Measurements from ENCODE around the gene ERRFI1. TPM values are rescaled to one million over a fixed set of nuclear protein-coding genes. Genes with fewer than 3 reads are reported as not detected.
"Not testable (repeated sequence)": the region's sequence is repeated elsewhere in the genome, so short reads cannot be mapped to it uniquely, and the experiment has no call there.

Gene ERRFI1
- total RNA-seq, 1 experiment from 2014 or later, result 42.6 TPM

DNA sequence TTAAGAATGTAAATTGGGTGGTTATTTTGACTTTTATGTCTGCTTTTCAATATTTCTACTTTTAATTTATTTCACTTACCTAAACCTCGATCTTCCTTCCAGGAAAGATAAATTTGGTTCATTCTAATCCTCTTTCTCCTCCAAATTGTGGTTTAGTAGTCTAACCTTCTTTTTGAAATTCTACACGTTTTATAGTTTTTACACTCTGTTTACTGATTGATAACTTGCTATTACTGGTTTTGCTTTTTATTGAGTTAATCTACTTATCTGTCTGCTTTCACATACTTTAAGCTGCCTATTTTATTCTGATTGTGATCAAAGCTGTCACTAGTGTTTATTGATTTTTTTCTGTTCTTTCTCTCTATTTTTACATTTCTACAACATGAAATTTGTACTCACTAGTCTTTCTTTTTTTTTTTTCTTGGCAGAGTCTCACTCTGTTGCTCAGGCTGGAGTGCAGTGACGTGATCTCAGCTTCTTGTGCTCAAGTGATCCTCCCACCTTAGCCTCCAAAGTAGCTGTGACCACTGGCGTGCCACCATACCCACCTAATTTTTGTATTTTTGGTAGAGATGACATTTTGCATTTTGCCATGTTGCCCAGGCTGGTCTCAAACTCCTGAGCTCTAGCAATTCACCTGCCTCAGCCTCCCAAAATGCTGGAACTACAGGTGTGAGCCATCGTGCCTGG, 27.9 kb upstream of the ERRFI1 start:
- no peak for DNase-seq
- no peak overlapping the region for H3K4me3 ChIP-seq (ENCODE audit: insufficient read depth, low read depth, low read length)
- H3K36me3 ChIP-seq (replicated peaks; ENCODE audit: control insufficient read depth, insufficient read depth, low read length), result no peaks in the 10 kb centered on the region
- H3K27me3 ChIP-seq (ENCODE audit: control insufficient read depth, insufficient read depth, low read length), result no peaks in the 10 kb centered on the region

DNA sequence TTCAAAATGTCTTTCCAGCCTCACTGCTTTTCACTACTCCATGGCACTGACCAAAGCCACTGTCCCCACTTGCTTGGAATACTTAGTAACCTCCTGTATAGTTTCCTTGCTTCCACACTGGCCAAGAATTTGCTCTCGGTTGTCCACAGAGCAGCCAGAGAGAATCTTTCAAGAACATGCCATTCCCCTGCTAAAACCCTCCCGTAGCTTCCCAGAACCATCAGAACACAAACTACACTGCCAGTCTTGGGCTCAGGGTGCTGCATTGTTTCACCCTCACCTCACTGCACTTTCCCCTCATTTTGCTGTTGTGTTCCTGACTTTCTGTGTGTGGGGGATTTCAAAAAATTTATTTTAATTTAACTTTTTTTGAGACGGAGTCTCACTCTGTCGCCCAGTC, 25.5 kb upstream of the ERRFI1 start:
- no peak for DNase-seq
- H3K27me3 ChIP-seq (ENCODE audit: control insufficient read depth, insufficient read depth, low read length), result no peaks in the 10 kb centered on the region
- no peaks in the 10 kb centered on the region for H3K36me3 ChIP-seq (replicated peaks; ENCODE audit: control insufficient read depth, insufficient read depth, low read length)
- no peak overlapping the region for H3K4me3 ChIP-seq (ENCODE audit: insufficient read depth, low read depth, low read length)

- not testable (repeated sequence) for H3K4me3 ChIP-seq (ENCODE audit: insufficient read depth, low read depth, low read length); H3K27me3 ChIP-seq (ENCODE audit: control insufficient read depth, insufficient read depth, low read length); DNase-seq; H3K36me3 ChIP-seq (replicated peaks; ENCODE audit: control insufficient read depth, insufficient read depth, low read length)
These were observed 23.1 kb upstream of the ERRFI1 start for GRCh38 chr1:8049229-8049628.

- H3K36me3 ChIP-seq (replicated peaks; ENCODE audit: control insufficient read depth, insufficient read depth, low read length), result no peaks in the 10 kb centered on the region
- no peak for DNase-seq
- H3K27me3 ChIP-seq (ENCODE audit: control insufficient read depth, insufficient read depth, low read length), result no peaks in the 10 kb centered on the region
- no peak overlapping the region for H3K4me3 ChIP-seq (ENCODE audit: insufficient read depth, low read depth, low read length)
These were observed 21.8 kb upstream of the ERRFI1 start for GRCh38 chr1:8047686-8048445.

- Histone ChIP-seq H3K27me3 (ENCODE audit: control insufficient read depth, insufficient read depth, low read length) (no peaks in the 10 kb centered on the region), H3K4me3 (ENCODE audit: insufficient read depth, low read depth, low read length) (no peak overlapping the region), H3K36me3 (replicated peaks; ENCODE audit: control insufficient read depth, insufficient read depth, low read length) (no peaks in the 10 kb centered on the region)
- no peak for DNase-seq
These were observed 21.0 kb upstream of the ERRFI1 start for GRCh38 chr1:8047112-8047511.

DNA sequence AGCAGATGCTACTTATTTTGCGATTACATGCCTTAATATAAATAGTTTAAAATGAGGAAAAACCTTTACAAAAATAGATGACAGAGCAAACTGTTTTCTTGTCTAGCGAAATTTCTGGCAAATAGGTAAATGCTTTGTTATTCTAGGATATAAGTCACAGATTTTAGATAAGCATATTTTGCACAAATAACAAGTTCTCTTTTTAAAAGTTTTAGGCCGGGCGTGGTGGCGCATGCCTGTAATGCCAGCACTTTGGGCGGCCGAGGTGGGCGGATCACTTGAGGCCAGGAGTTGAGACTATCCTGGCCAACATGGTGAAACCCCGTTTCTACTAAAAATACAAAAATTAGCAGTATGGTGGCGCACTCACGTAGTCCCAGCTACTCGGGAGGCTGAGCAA, 20.3 kb upstream of the ERRFI1 start:
- Histone ChIP-seq H3K27me3 (ENCODE audit: control insufficient read depth, insufficient read depth, low read length) (no peaks in the 10 kb centered on the region), H3K4me3 (ENCODE audit: insufficient read depth, low read depth, low read length) (no peak overlapping the region), H3K36me3 (replicated peaks; ENCODE audit: control insufficient read depth, insufficient read depth, low read length) (no peaks in the 10 kb centered on the region)
- no peak for DNase-seq

- DNase-seq, result no peak
- H3K27me3 ChIP-seq (ENCODE audit: control insufficient read depth, insufficient read depth, low read length), result no peaks in the 10 kb centered on the region
- H3K4me3 ChIP-seq (ENCODE audit: insufficient read depth, low read depth, low read length), result no peak overlapping the region
- H3K36me3 ChIP-seq (replicated peaks; ENCODE audit: control insufficient read depth, insufficient read depth, low read length), result no peaks in the 10 kb centered on the region
These were observed 17.5 kb upstream of the ERRFI1 start for GRCh38 chr1:8043621-8044020.

DNA sequence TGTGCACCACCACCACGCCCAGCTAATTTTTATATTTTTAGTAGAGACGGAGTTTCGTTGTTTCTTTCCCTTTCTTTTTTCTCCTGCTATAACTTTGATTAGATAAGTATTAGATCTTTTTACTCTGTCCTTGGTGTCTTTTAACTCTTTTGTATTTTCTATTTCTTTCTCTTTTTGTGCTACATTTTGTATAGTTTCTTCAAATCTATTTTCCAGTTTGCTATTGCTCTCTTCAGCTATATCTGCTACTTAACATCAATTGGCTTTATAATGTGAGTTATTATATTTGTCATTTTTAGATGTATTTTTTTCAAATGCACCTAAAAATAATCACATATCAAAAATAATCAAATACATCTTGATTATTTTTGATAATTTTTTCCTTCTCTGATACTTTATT, 16.0 kb upstream of the ERRFI1 start:
- DNase-seq, result no peak
- H3K4me3 ChIP-seq (ENCODE audit: insufficient read depth, low read depth, low read length), result no peak overlapping the region

DNA sequence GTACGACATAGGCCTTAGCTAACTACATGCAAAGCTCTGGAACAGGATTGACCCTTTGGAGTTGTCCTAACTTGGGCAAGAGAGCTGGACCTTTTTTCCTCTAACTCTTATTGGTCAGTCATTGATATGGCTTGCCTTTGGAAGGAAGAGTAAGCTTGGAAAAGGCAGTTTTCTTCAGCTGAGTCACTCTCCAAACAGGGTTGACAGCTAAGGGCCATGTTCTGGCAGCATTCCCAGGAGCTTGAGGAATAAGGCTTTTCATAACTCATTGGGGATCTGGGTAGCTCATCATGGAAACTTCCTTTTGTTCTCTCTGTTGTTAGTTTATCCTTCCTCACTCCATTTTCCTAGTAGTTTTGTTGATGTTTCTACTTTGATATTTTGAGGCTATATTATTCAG, 14.5 kb upstream of the ERRFI1 start:
- DNase-seq, result no peak
- Histone ChIP-seq H3K36me3 (replicated peaks; ENCODE audit: control insufficient read depth, insufficient read depth, low read length) (no peaks in the 10 kb centered on the region), H3K4me3 (ENCODE audit: insufficient read depth, low read depth, low read length) (no peak overlapping the region), H3K27me3 (ENCODE audit: control insufficient read depth, insufficient read depth, low read length) (no peaks in the 10 kb centered on the region)

More for the DNA sequence above, 16.0 kb upstream of the ERRFI1 start:
- Histone ChIP-seq H3K36me3 (replicated peaks; ENCODE audit: control insufficient read depth, insufficient read depth, low read length) (no peaks in the 10 kb centered on the region), H3K27me3 (ENCODE audit: control insufficient read depth, insufficient read depth, low read length) (no peaks in the 10 kb centered on the region)

GRCh38 chr1:8039071-8039470, 13.0 kb upstream of the ERRFI1 start:
- Histone ChIP-seq H3K36me3 (replicated peaks; ENCODE audit: control insufficient read depth, insufficient read depth, low read length) (no peaks in the 10 kb centered on the region), H3K4me3 (ENCODE audit: insufficient read depth, low read depth, low read length) (no peak overlapping the region), H3K27me3 (ENCODE audit: control insufficient read depth, insufficient read depth, low read length) (no peaks in the 10 kb centered on the region)
- DNase-seq, result no peak

GRCh38 chr1:8035289-8035688, 9.2 kb upstream of the ERRFI1 start:
- Histone ChIP-seq H3K27me3 (ENCODE audit: control insufficient read depth, insufficient read depth, low read length) (no peaks in the 10 kb centered on the region), H3K4me3 (ENCODE audit: insufficient read depth, low read depth, low read length) (no peak overlapping the region), H3K36me3 (replicated peaks; ENCODE audit: control insufficient read depth, insufficient read depth, low read length) (no peaks in the 10 kb centered on the region)
- no peak for DNase-seq

- Histone ChIP-seq H3K36me3 (replicated peaks; ENCODE audit: control insufficient read depth, insufficient read depth, low read length) (no peaks in the 10 kb centered on the region), H3K4me3 (ENCODE audit: insufficient read depth, low read depth, low read length) (no peak overlapping the region), H3K27me3 (ENCODE audit: control insufficient read depth, insufficient read depth, low read length) (no peaks in the 10 kb centered on the region)
- no peak for DNase-seq
These were observed 7.2 kb upstream of the ERRFI1 start for GRCh38 chr1:8033322-8033721.

GRCh38 chr1:8032366-8032910, 6.3 kb upstream of the ERRFI1 start:
- Histone ChIP-seq H3K4me3 (ENCODE audit: insufficient read depth, low read depth, low read length) (no peak overlapping the region), H3K36me3 (replicated peaks; ENCODE audit: control insufficient read depth, insufficient read depth, low read length) (no peaks in the 10 kb centered on the region), H3K27me3 (ENCODE audit: control insufficient read depth, insufficient read depth, low read length) (no peaks in the 10 kb centered on the region)
- no peak for DNase-seq

DNA sequence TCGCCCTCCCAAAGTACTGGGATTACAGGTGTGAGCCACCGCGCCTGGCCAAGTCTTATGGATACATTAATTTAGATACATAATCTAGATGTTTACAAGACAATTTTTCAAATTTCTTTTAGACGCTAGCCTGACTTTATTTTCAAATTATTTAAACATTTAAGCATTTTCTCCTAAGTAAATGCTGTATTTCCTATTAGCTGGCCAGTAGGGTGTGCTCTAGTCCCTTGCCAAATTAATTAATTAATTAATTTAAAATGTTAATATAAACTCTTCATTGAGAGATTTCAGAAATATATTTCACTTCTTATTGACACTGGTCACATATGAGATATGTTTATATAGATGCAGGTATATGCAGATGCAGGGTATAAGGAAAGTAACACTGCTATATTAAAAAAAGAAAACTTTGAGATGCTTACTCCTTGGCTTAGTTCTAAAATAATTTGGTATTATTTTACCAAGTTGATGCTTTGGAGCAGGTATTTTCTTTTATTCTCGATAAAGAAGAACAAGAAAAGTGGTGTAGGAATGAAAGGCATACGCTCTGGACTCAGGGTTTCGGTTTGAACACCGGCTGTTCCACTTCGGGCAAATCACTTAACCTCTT, 5.2 kb upstream of the ERRFI1 start:
- Histone ChIP-seq H3K36me3 (replicated peaks; ENCODE audit: control insufficient read depth, insufficient read depth, low read length) (no peaks in the 10 kb centered on the region), H3K4me3 (ENCODE audit: insufficient read depth, low read depth, low read length) (no peak overlapping the region), H3K27me3 (ENCODE audit: control insufficient read depth, insufficient read depth, low read length) (peaks cover 5% of the 10 kb centered on the region)
- no peak for DNase-seq

DNA sequence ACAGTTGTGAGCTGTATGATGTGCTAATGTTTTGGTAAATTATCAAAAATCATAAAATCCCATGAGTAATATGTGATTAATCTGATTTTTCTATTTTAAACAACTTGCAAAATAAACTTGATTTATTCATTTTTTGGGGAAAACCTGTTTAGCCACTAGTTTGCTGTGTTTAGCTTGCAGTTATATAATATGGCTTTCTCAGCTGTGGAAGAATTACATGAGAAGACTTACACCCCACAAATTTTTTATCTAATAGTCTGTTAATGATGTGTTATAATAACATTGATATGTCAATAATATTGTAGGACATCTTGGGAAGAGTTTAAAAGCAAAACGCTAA, 2.4 kb upstream of the ERRFI1 start:
- peaks cover 5% of the 10 kb centered on the region for H3K27me3 ChIP-seq (ENCODE audit: control insufficient read depth, insufficient read depth, low read length)
- H3K4me3 ChIP-seq (ENCODE audit: insufficient read depth, low read depth, low read length), result no peak overlapping the region
- no peaks in the 10 kb centered on the region for H3K36me3 ChIP-seq (replicated peaks; ENCODE audit: control insufficient read depth, insufficient read depth, low read length)
- no peak for DNase-seq

Data from H7 (cell line).